ENCODE measurements around the gene SLC17A4.

SLC17A4 gene

GRCh38 chr6:25754535-25754934 is at the start of gene SLC17A4:
SLC17A4 (plus strand) TSS chr6:25754742; CDS start chr6:25761963, 7,221 bp downstream.
- TF ChIP-seq CTCF (conservative IDR thresholded peaks at IDR 0.05; ENCODE audit: low read depth): no peak
- POLR2A ChIA-PET (ENCODE audit: low non-redundant PET): no interaction called here
- H3K27ac ChIP-seq: no peak within 1 kb of the TSS
- DNase-seq (ENCODE audit: low spot score): no peak
- CTCF ChIA-PET: interaction anchor here (0.6 kb wide), 1 partner anchor 16 kb away, joined by 4 read pairs; no protein-coding TSS in a partner anchor

- ChIA-PET CTCF (no interaction called here), POLR2A (ENCODE audit: low non-redundant PET) (no interaction called here)
- no peak for TF ChIP-seq CTCF (conservative IDR thresholded peaks at IDR 0.05; ENCODE audit: low read depth)
- no peak overlapping the region for H3K27ac ChIP-seq
- DNase-seq (ENCODE audit: low spot score): no peak
Measured at GRCh38 chr6:25706314-25707014, 48.1 kb upstream of the SLC17A4 start.

- CTCF ChIA-PET: interaction anchor here (0.5 kb wide), 1 partner anchor 1913 kb away, joined by 4 read pairs; no protein-coding TSS in a partner anchor
Measured at GRCh38 chr6:25709761-25710160, 44.8 kb upstream of the SLC17A4 start.

GRCh38 chr6:25710287-25710686 is 44.3 kb upstream of the SLC17A4 start:
- ChIA-PET CTCF (interaction anchor here (0.5 to 0.7 kb wide), 2 partner anchors 37 to 1914 kb away, joined by 4 to 5 read pairs; no protein-coding TSS in a partner anchor), POLR2A (ENCODE audit: low non-redundant PET) (no interaction called here)
- no peak for TF ChIP-seq CTCF (conservative IDR thresholded peaks at IDR 0.05; ENCODE audit: low read depth)
- DNase-seq (ENCODE audit: low spot score): no peak
- H3K27ac ChIP-seq: no peak overlapping the region

More at GRCh38 chr6:25709761-25710160, 44.8 kb upstream of the SLC17A4 start:
- POLR2A ChIA-PET (ENCODE audit: low non-redundant PET): no interaction called here
- H3K27ac ChIP-seq: no peak overlapping the region
- no peak for TF ChIP-seq CTCF (conservative IDR thresholded peaks at IDR 0.05; ENCODE audit: low read depth)
- no peak for DNase-seq (ENCODE audit: low spot score)

- H3K27ac ChIP-seq: no peak overlapping the region
- ChIA-PET CTCF (no interaction called here), POLR2A (ENCODE audit: low non-redundant PET) (no interaction called here)
- no peak for DNase-seq (ENCODE audit: low spot score)
- no peak for TF ChIP-seq CTCF (conservative IDR thresholded peaks at IDR 0.05; ENCODE audit: low read depth)
Measured at GRCh38 chr6:25713824-25714223, 40.7 kb upstream of the SLC17A4 start.

- no peak for DNase-seq (ENCODE audit: low spot score)
- TF ChIP-seq CTCF (conservative IDR thresholded peaks at IDR 0.05; ENCODE audit: low read depth): no peak
- ChIA-PET POLR2A (ENCODE audit: low non-redundant PET) (interaction anchor here (0.5 kb wide), 1 partner anchor 682 kb away, joined by 3 read pairs; no protein-coding TSS in a partner anchor), CTCF (no interaction called here)
- no peak overlapping the region for H3K27ac ChIP-seq
Measured at GRCh38 chr6:25714765-25715164, 39.8 kb upstream of the SLC17A4 start.
